H1 (cell line): Measurements from ENCODE around the gene CCDC120. TPM values are rescaled to one million over a fixed set of nuclear protein-coding genes. Genes with fewer than 3 reads are reported as not detected.
A peak's percentile ranks its signal among the peaks of the same experiment; 100 is the strongest.

Source experiments
- CTCF ChIA-PET: fragments of 300-600 bp; sonication (Branson Sonifier 250); formaldehyde crosslinking; loops from one replicate; lab custom pipeline; 2021; ENCODE audit not compliant: partially characterized antibody; lab: Charles Lee
- POLR2A ChIA-PET: fragments of 300-600 bp; sonication (Branson Sonifier 250); formaldehyde crosslinking; loops from one replicate; lab custom pipeline; 2021; ENCODE audit warnings: inconsistent platforms; ENCODE audit not compliant: partially characterized antibody; lab: Charles Lee
- DNase-seq, 2 experiments: peaks; one replicate each; pipeline versions ENCODE4 v3.0.0 to v3.0.0-alpha.2; 2010 to 2022; ENCODE audit warnings: low spot score in 2 of 2, low read depth in 1 of 2, mixed read lengths in 1 of 2
- FAIRE-seq: peaks from 2 replicates; lab custom pipeline; 2011; peaks lifted over from hg19 to GRCh38; lab: Jason Lieb, UNC
- H2AFZ ChIP-seq: 2 replicates; pipeline ENCODE4 v1.8.1; 2012; ENCODE audit warnings: low read length, inconsistent platforms
- H2AK5ac ChIP-seq: 2 replicates; pipeline ENCODE4 v1.6.1; 2013; ENCODE audit warnings: low read depth, low read length
- H2BK120ac ChIP-seq: replicated peaks from 2 replicates; pipeline ENCODE3; 2013; ENCODE audit warnings: low read depth, low read length, inconsistent platforms
- H2BK12ac ChIP-seq: 2 replicates; pipeline ENCODE4 v1.6.1; 2013; ENCODE audit warnings: low read depth, low read length
- H2BK15ac ChIP-seq: 2 replicates; pipeline ENCODE4 v1.6.1; 2013; ENCODE audit warnings: low read length
- H2BK20ac ChIP-seq: 2 replicates; pipeline ENCODE4 v1.6.1; 2013; ENCODE audit warnings: low read length
- H2BK5ac ChIP-seq: 2 replicates; pipeline ENCODE4 v1.6.1; 2013; ENCODE audit warnings: low read depth, low read length
- H3K14ac ChIP-seq: 2 replicates; pipeline ENCODE4 v1.6.1; 2013; ENCODE audit warnings: inconsistent platforms; ENCODE audit not compliant: insufficient read length
- H3K18ac ChIP-seq: 2 replicates; pipeline ENCODE4 v1.6.1; 2013; ENCODE audit warnings: low read length; ENCODE audit errors: extremely low read depth
- H3K23ac ChIP-seq: 2 replicates; pipeline ENCODE4 v1.6.1; 2013; ENCODE audit warnings: inconsistent platforms; ENCODE audit not compliant: insufficient read length
- H3K23me2 ChIP-seq: 2 replicates; pipeline ENCODE4 v1.6.1; 2013; ENCODE audit warnings: low read depth, low read length
- H3K27ac ChIP-seq: 2 replicates; pipeline ENCODE4 v1.6.1; 2011; ENCODE audit warnings: low read depth, low read length, inconsistent platforms
- H3K27me3 ChIP-seq, 4 experiments: replicated peaks in 1 of 4; 1 replicate in 1 of 4; 2 replicates in 3 of 4; pipeline versions ENCODE4 v1.6.1 to v1.8.1; 2011 to 2013; ENCODE audit warnings: low read length in 3 of 4, mild to moderate bottlenecking in 3 of 4, inconsistent platforms in 2 of 4, mixed read lengths in 2 of 4, moderate library complexity in 1 of 4; ENCODE audit not compliant: control insufficient read depth in 3 of 4, insufficient read depth in 3 of 4; ENCODE audit errors: extremely low read depth in 1 of 4
- H3K36me3 ChIP-seq, 4 experiments: 2 replicates each; pipeline versions ENCODE4 v1.6.1 to v1.8.1; 2011 to 2013; ENCODE audit warnings: mild to moderate bottlenecking in 4 of 4, low read length in 3 of 4, moderate library complexity in 2 of 4, control low read depth in 1 of 4, inconsistent platforms in 1 of 4; ENCODE audit not compliant: insufficient read depth in 4 of 4, control insufficient read depth in 2 of 4
- H3K4ac ChIP-seq: replicated peaks from 2 replicates; pipeline ENCODE3; 2013; ENCODE audit warnings: low read length, low read depth, mixed read lengths, inconsistent platforms; ENCODE audit not compliant: insufficient read length
- H3K4me1 ChIP-seq, 4 experiments: replicated peaks in 1 of 4; 1 replicate in 1 of 4; 2 replicates in 3 of 4; pipeline versions ENCODE4 v1.6.1 to v1.8.1; 2011 to 2013; ENCODE audit warnings: low read length in 3 of 4, inconsistent platforms in 2 of 4, mixed read lengths in 1 of 4; ENCODE audit not compliant: insufficient read depth in 4 of 4, control insufficient read depth in 3 of 4
- H3K4me2 ChIP-seq, 2 experiments: 2 replicates each; pipeline versions ENCODE4 v1.6.1 to v1.8.1; 2011 to 2013; ENCODE audit warnings: low read depth in 2 of 2, low read length in 2 of 2, control low read depth in 1 of 2, inconsistent platforms in 1 of 2, mild to moderate bottlenecking in 1 of 2; ENCODE audit not compliant: insufficient read depth in 1 of 2
- H3K4me3 ChIP-seq, 4 experiments: fragments of 200-600, 300-600 bp in 1 of 4; sonication (generic), shearing (Covaris generic), sonication (Bioruptor Twin) in 1 of 4; 2 replicates each; pipeline versions ENCODE4 v1.5.1 to v1.8.1; 2011 to 2016; ENCODE audit warnings: low read length in 4 of 4, low read depth in 3 of 4, control low read depth in 2 of 4, inconsistent platforms in 2 of 4, mild to moderate bottlenecking in 2 of 4, mixed read lengths in 1 of 4, moderate library complexity in 1 of 4; ENCODE audit not compliant: insufficient read depth in 2 of 4; ENCODE audit errors: extremely low read depth in 1 of 4
- H3K56ac ChIP-seq: replicated peaks from 2 replicates; pipeline ENCODE3; 2013; ENCODE audit warnings: low read depth, mild to moderate bottlenecking, mixed read lengths, low read length, inconsistent platforms; ENCODE audit not compliant: insufficient read length
- H3K79me1 ChIP-seq: 2 replicates; pipeline ENCODE4 v1.6.1; 2013; ENCODE audit warnings: low read depth, low read length, control low read depth
- H3K79me2 ChIP-seq, 2 experiments: 2 replicates each; pipeline versions ENCODE4 v1.6.1 to v1.8.1; 2012 to 2013; ENCODE audit warnings: low read length in 2 of 2, mild to moderate bottlenecking in 2 of 2, inconsistent platforms in 1 of 2; ENCODE audit not compliant: insufficient read depth in 2 of 2, control insufficient read depth in 1 of 2
- H3K9ac ChIP-seq, 4 experiments: replicated peaks in 1 of 4; 1 replicate in 1 of 4; 2 replicates in 3 of 4; pipeline versions ENCODE4 v1.6.1 to v1.8.1; 2011 to 2013; ENCODE audit warnings: low read depth in 3 of 4, low read length in 3 of 4, control low read depth in 2 of 4, mild to moderate bottlenecking in 2 of 4, moderate library complexity in 2 of 4, inconsistent platforms in 1 of 4; ENCODE audit errors: extremely low read depth in 1 of 4
- H3K9me3 ChIP-seq, 2 experiments: 2 replicates each; pipeline versions ENCODE4 v1.6.1 to v1.8.1; 2012 to 2013; ENCODE audit warnings: mild to moderate bottlenecking in 2 of 2, moderate library complexity in 2 of 2, control low read depth in 1 of 2, inconsistent platforms in 1 of 2, low read depth in 1 of 2, low read length in 1 of 2, mixed read lengths in 1 of 2; ENCODE audit not compliant: insufficient read depth in 2 of 2
- H4K20me1 ChIP-seq, 2 experiments: replicated peaks in 1 of 2; 2 replicates each; pipeline versions ENCODE3 to v1.8.1; 2011 to 2013; ENCODE audit warnings: inconsistent platforms in 2 of 2, low read length in 2 of 2, mild to moderate bottlenecking in 1 of 2; ENCODE audit not compliant: insufficient read depth in 2 of 2, control insufficient read depth in 1 of 2
- H4K5ac ChIP-seq: 2 replicates; pipeline ENCODE4 v1.6.1; 2013; ENCODE audit warnings: low read length, low read depth, mixed read lengths, inconsistent platforms; ENCODE audit not compliant: insufficient read length
- H4K8ac ChIP-seq: 2 replicates; pipeline ENCODE4 v1.8.0; 2013; ENCODE audit warnings: mild to moderate bottlenecking, moderate library complexity, low read length, inconsistent platforms; ENCODE audit not compliant: insufficient read depth; ENCODE audit errors: extremely low read depth
- H4K91ac ChIP-seq: replicated peaks from 2 replicates; pipeline ENCODE3; 2013; ENCODE audit warnings: low read length, mixed read lengths, inconsistent platforms; ENCODE audit not compliant: insufficient read length
- CBX5 ChIP-seq: fragments of 300-800, 300-1000 bp; sonication (generic); IDR thresholded peaks from 2 replicates; pipeline ENCODE4 v1.7.1; 2016; ENCODE audit warnings: antibody characterized with exemption, low read length, low read depth
- MAX ChIP-seq: IDR thresholded peaks from 2 replicates; pipeline ENCODE4 v1.6.1; 2012; ENCODE audit warnings: inconsistent platforms
- NANOG ChIP-seq: IDR thresholded peaks from 2 replicates; pipeline ENCODE4 v1.6.1; 2011; ENCODE audit warnings: low read length, low read depth, mild to moderate bottlenecking, inconsistent platforms; ENCODE audit not compliant: insufficient read depth, poor library complexity, severe bottlenecking
- POLR2AphosphoS5 ChIP-seq: IDR thresholded peaks from 2 replicates; pipeline ENCODE4 v1.6.1; 2011; ENCODE audit warnings: low read depth, low read length
- SRF ChIP-seq: IDR thresholded peaks from 2 replicates; pipeline ENCODE4 v1.6.1; 2011; ENCODE audit warnings: mild to moderate bottlenecking, low read depth, low read length, moderate library complexity
- TAF7 ChIP-seq: optimal IDR thresholded peaks from 2 replicates; pipeline ENCODE3; 2011; ENCODE audit warnings: low read depth, mild to moderate bottlenecking, inconsistent platforms, low read length, moderate library complexity, borderline replicate concordance
- TCF12 ChIP-seq: IDR thresholded peaks from 2 replicates; pipeline ENCODE4 v1.6.1; 2011; ENCODE audit warnings: low read depth, mild to moderate bottlenecking, low read length
- USF2 ChIP-seq: IDR thresholded peaks from 2 replicates; pipeline ENCODE4 v1.6.1; 2011; ENCODE audit warnings: low read length, improper control_type of control experiment
- ZNF274 ChIP-seq: IDR thresholded peaks from 2 replicates; pipeline ENCODE4 v1.7.0; 2012; ENCODE audit warnings: low read length, borderline replicate concordance; ENCODE audit errors: extremely low read depth
- WGBS, 2 experiments: shearing (Covaris generic) in 1 of 2; methylation state at CpG; one replicate each; pipeline versions ENCODE4 v1.1.6 to v1.1.7; 2013 to 2015; ENCODE audit warnings: low lambda C conversion rate in 2 of 2, mixed read lengths in 2 of 2, inconsistent platforms in 1 of 2, low coverage in 1 of 2, missing lambda C conversion rate in 1 of 2; ENCODE audit not compliant: insufficient replicate concordance in 2 of 2, insufficient coverage in 1 of 2, insufficient read length in 1 of 2; ENCODE audit errors: extremely low coverage in 1 of 2, missing lambda C conversion rate in 1 of 2; 5-methylcytosine and 5-hydroxymethylcytosine counted together
- polyA plus RNA-seq, 7 experiments: library from polyadenylated mRNA; depleted of rRNA in 3 of 7; stranded (reverse) in 5 of 7; unstranded in 2 of 7; fragments of >200 nt in 5 of 7; fragments of 200-250 nt in 2 of 7; gene quantifications; 1 replicate in 5 of 7; 2 replicates in 1 of 7; 4 replicates in 1 of 7; pipeline versions ENCODE4 v1.2.1 to v1.2.3, GENCODE V29; 2011 to 2013; ENCODE audit warnings: missing spikeins in 2 of 7, mixed read lengths in 2 of 7
- total RNA-seq: library from RNA; stranded (reverse); fragmentation: NEBNext Ultra II Directional; extraction: Animal tissue kit (Norgen Biotek cat#: 25700); gene quantifications from 2 replicates; pipeline ENCODE4 v1.2.1, GENCODE V29; 2021

CCDC120 gene
- total and polyA plus RNA-seq, 2 of the 8 experiments (the other 6 are each of a cell fraction or from before 2014, with no cell fraction given), result 4.9 to 11.9 TPM

GRCh38 chrX:49059201-49059600, 402 bp downstream of the CCDC120 start:
- no peak overlapping the region for H3K23ac ChIP-seq
- H3K27ac ChIP-seq, result no peak overlapping the region
- no peaks in the 10 kb centered on the region for H3K9me3 ChIP-seq
- H2BK12ac ChIP-seq, result no peak overlapping the region
- no peak overlapping the region for H4K5ac ChIP-seq
- ChIA-PET POLR2A (interaction anchor here (0.8 to 2.0 kb wide), 4 partner anchors 14 to 58 kb away, joined by 3 to 5 read pairs (median 4); no protein-coding TSS in a partner anchor), CTCF (interaction anchor here (0.6 to 0.7 kb wide), 2 partner anchors 17 to 19 kb away, joined by 3 read pairs; no protein-coding TSS in a partner anchor)
- peaks cover 0 to 8% (median 3%) of the 10 kb centered on the region in 4 experiments; a peak in 2 of 8 replicates for H3K36me3 ChIP-seq
- H2BK5ac ChIP-seq, result no peak overlapping the region
- H3K79me1 ChIP-seq, result 0 out of 2 replicates have a peak, but pooled peaks cover 4% of the 10 kb centered on the region
- no peaks in the 10 kb centered on the region for H4K20me1 ChIP-seq
- H3K4me1 ChIP-seq, result peaks cover 0 to 4% (median 0%) of the 10 kb centered on the region in 4 experiments; a peak in 3 of 7 replicates
- no peak for DNase-seq
- no peak overlapping the region for H4K8ac ChIP-seq
- H2AK5ac ChIP-seq, result no peak overlapping the region
- no peak overlapping the region for H4K91ac ChIP-seq
- peak overlapping the region; percentile 46 to 66 (median 51) for H3K4me3 ChIP-seq
- H2BK15ac ChIP-seq, result no peak overlapping the region
- no peak overlapping the region for H2BK20ac ChIP-seq
- H3K27me3 ChIP-seq, result no peaks in the 10 kb centered on the region
- peaks cover 0 to 10% of the 10 kb centered on the region in 2 experiments; a peak in 3 of 4 replicates for H3K79me2 ChIP-seq
- FAIRE-seq, result no peak
- no peak overlapping the region for H2BK120ac ChIP-seq
- H3K4ac ChIP-seq, result no peak overlapping the region
- peak overlapping the region in 2 of 4 experiments; percentile 22 to 48; a peak in 3 of 7 replicates for H3K9ac ChIP-seq
- H3K14ac ChIP-seq, result no peak overlapping the region
- H2AFZ ChIP-seq, result no peak overlapping the region
- no peak overlapping the region for H3K18ac ChIP-seq
- no peak overlapping the region for H3K56ac ChIP-seq
- peak overlapping the region; percentile 78 to 85 for H3K4me2 ChIP-seq
- WGBS, 2 experiments, result 20% methylated on average over 5 of the region's 6 CpGs; no CpG with 5 or more reads in 1 of the 2 experiments
- H3K23me2 ChIP-seq, result no peaks in the 10 kb centered on the region
- TF ChIP-seq TAF7 (no peak), POLR2AphosphoS5 (no peak), TCF12 (no peak), USF2 (no peak), ZNF274 (no peak), CBX5 (no peak), MAX (no peak), SRF (no peak), NANOG (no peak)
